Measurements from ENCODE around the gene GPR39.

DNA sequence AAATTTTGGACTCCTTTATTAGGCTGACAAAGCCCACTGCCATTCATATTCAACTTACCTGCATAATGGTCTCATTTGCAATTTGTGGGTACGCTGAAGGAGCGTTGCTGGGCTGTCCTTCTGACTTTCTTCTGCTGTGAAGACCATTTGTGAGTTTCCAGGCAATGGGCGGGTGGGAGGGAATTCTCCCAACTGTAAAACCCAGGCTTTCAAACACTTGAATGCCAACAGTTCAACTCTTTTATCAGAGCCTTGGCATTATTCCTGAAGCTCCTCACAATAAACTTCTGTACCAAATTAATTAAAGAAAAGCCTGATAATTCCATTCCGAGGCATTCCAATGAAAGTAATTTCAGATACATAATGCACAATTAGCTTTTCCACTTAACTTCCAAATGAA is 35.2 kb upstream of the GPR39 start:
- TF ChIP-seq, protein P1, sequence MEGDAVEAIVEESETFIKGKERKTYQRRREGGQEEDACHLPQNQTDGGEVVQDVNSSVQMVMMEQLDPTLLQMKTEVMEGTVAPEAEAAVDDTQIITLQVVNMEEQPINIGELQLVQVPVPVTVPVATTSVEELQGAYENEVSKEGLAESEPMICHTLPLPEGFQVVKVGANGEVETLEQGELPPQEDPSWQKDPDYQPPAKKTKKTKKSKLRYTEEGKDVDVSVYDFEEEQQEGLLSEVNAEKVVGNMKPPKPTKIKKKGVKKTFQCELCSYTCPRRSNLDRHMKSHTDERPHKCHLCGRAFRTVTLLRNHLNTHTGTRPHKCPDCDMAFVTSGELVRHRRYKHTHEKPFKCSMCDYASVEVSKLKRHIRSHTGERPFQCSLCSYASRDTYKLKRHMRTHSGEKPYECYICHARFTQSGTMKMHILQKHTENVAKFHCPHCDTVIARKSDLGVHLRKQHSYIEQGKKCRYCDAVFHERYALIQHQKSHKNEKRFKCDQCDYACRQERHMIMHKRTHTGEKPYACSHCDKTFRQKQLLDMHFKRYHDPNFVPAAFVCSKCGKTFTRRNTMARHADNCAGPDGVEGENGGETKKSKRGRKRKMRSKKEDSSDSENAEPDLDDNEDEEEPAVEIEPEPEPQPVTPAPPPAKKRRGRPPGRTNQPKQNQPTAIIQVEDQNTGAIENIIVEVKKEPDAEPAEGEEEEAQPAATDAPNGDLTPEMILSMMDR (IDR thresholded peaks at IDR 0.05; ENCODE audit: extremely low read depth in 1 of 2, insufficient read depth in 1 of 2, low read depth in 1 of 2, low read length in 2 of 2) = no peak
- TF ChIP-seq POLR2A (IDR thresholded peaks at IDR 0.05; ENCODE audit: low read depth, low read length) = no peak
- no peak for TF ChIP-seq POLR2AphosphoS5 (IDR thresholded peaks at IDR 0.05; ENCODE audit: insufficient read depth, low read depth, low read length)
- TF ChIP-seq, protein P2, sequence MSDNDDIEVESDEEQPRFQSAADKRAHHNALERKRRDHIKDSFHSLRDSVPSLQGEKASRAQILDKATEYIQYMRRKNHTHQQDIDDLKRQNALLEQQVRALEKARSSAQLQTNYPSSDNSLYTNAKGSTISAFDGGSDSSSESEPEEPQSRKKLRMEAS (IDR thresholded peaks at IDR 0.05; ENCODE audit: insufficient read depth, insufficient read length) = no peak
- TF ChIP-seq EZH2 (IDR thresholded peaks at IDR 0.05; ENCODE audit: borderline replicate concordance, low read depth, low read length, severe bottlenecking) = no peak
